HepG2 (cell line): ENCODE data around the gene SAMMSON. TPM values are rescaled to one million over a fixed set of nuclear protein-coding genes. Genes with fewer than 3 reads are reported as not detected.

Experiments used
- ATAC-seq: fragments of 200-7000 bp; cut with Tn5 transposase; 3 replicates; pipeline ENCODE4 v1.9.1; 2020; ENCODE audit warnings: mild to moderate bottlenecking, moderate library complexity
- BruUV-seq: library from RNA; stranded (reverse); fragments of 400-500 nt; replicated peaks from 2 replicates; lab custom pipeline; 2021; lab: Mats Ljungman, UMichigan
- CTCF ChIA-PET: fragments of 300-600 bp; formaldehyde crosslinking; extraction: SDS; loops from one replicate; lab custom pipeline; 2021; ENCODE audit warnings: low total read pairs, inconsistent platforms, low intra/inter-chr PET ratio; lab: Yijun Ruan, JAX
- POLR2A ChIA-PET: fragments of 350-600 bp; sonication (Branson Sonifier 250); formaldehyde crosslinking; loops from one replicate; lab custom pipeline; 2020; ENCODE audit warnings: antibody characterized with exemption, inconsistent platforms; lab: Yijun Ruan, JAX
- DNase-seq: peaks from one replicate; pipeline ENCODE4 v3.0.0-alpha.2; 2015; ENCODE audit warnings: low spot score
- FAIRE-seq: peaks from 3 replicates; lab custom pipeline; 2011; peaks lifted over from hg19 to GRCh38; lab: Jason Lieb, UNC
- H2AFZ ChIP-seq: one replicate; pipeline ENCODE4 v1.6.1; 2011; ENCODE audit warnings: low read length, inconsistent platforms
- H3K27ac ChIP-seq: fragments of 300-600 bp; 3 replicates; pipeline ENCODE4 v1.8.0; 2011; ENCODE audit warnings: mixed run types, mild to moderate bottlenecking, mixed read lengths, low read length, inconsistent platforms; ENCODE audit not compliant: insufficient read depth; ENCODE audit errors: extremely low read length
- H3K27me3 ChIP-seq, 2 experiments: fragments of 200-600 bp in 1 of 2; 2 replicates in 1 of 2; 3 replicates in 1 of 2; pipeline versions ENCODE4 v1.6.0 to v1.8.0; 2011; ENCODE audit warnings: low read length in 2 of 2, mild to moderate bottlenecking in 2 of 2, moderate library complexity in 2 of 2, inconsistent platforms in 1 of 2; ENCODE audit not compliant: insufficient read depth in 2 of 2, control insufficient read depth in 1 of 2
- H3K36me3 ChIP-seq, 2 experiments: fragments of 200-600 bp in 1 of 2; replicated peaks in 1 of 2; 2 replicates in 1 of 2; 3 replicates in 1 of 2; pipeline versions ENCODE4 v1.5.1 to v1.8.0; 2011; ENCODE audit warnings: low read length in 2 of 2, inconsistent platforms in 1 of 2; ENCODE audit not compliant: insufficient read depth in 2 of 2, control insufficient read depth in 1 of 2
- H3K4me1 ChIP-seq: 2 replicates; pipeline ENCODE4 v1.5.1; 2012; ENCODE audit warnings: low read length, inconsistent platforms; ENCODE audit not compliant: insufficient read depth
- H3K4me2 ChIP-seq: 2 replicates; pipeline ENCODE4 v1.6.0; 2011; ENCODE audit warnings: low read depth, low read length, inconsistent platforms
- H3K4me3 ChIP-seq, 3 experiments: fragments of 200-600 bp in 1 of 3; sonication (generic), shearing (Covaris generic) in 1 of 3; replicated peaks in 1 of 3; 2 replicates each; pipeline ENCODE4 v1.5.1; 2011 to 2016; ENCODE audit warnings: low read length in 3 of 3, inconsistent platforms in 2 of 3, low read depth in 2 of 3, mild to moderate bottlenecking in 2 of 3, control low read depth in 1 of 3, mixed read lengths in 1 of 3; ENCODE audit not compliant: insufficient read depth in 1 of 3
- H3K79me2 ChIP-seq: one replicate; pipeline ENCODE4 v1.6.1; 2011; ENCODE audit warnings: low read length, inconsistent platforms; ENCODE audit not compliant: insufficient read depth
- H3K9ac ChIP-seq: 2 replicates; pipeline ENCODE4 v1.6.0; 2011; ENCODE audit warnings: mild to moderate bottlenecking, low read depth, low read length, inconsistent platforms; ENCODE audit not compliant: insufficient read depth
- H3K9me3 ChIP-seq: 2 replicates; pipeline ENCODE4 v1.5.1; 2012; ENCODE audit warnings: mild to moderate bottlenecking, low read length
- H4K20me1 ChIP-seq: 2 replicates; pipeline ENCODE4 v1.6.0; 2011; ENCODE audit warnings: inconsistent platforms, mild to moderate bottlenecking, low read length, moderate library complexity; ENCODE audit not compliant: insufficient read depth
- FOXP1 ChIP-seq, 2 experiments: fragments of 450-650 bp in 1 of 2; IDR thresholded peaks; 2 replicates each; pipeline ENCODE4 v1.6.1; 2017 to 2018; ENCODE audit warnings: antibody characterized with exemption in 1 of 2
- GFI1 ChIP-seq: sonication (generic); formaldehyde crosslinking; IDR thresholded peaks from 2 replicates; pipeline ENCODE4 v1.5.0; 2020; ENCODE audit warnings: missing genetic modification reagents, mild to moderate bottlenecking, borderline replicate concordance
- JDP2 ChIP-seq: sonication (generic); formaldehyde crosslinking; IDR thresholded peaks from 2 replicates; pipeline ENCODE4 v1.8.1; 2022; ENCODE audit warnings: missing genetic modification reagents, borderline replicate concordance
- TEAD3 ChIP-seq: optimal IDR thresholded peaks from 2 replicates; pipeline ENCODE3; 2016; ENCODE audit warnings: borderline replicate concordance
- TP53 ChIP-seq: sonication (generic); formaldehyde crosslinking; conservative IDR thresholded peaks from 2 replicates; pipeline ENCODE4 v1.4.0; 2020; ENCODE audit warnings: missing genetic modification reagents
- ZNF839 ChIP-seq: sonication (generic); formaldehyde crosslinking; IDR thresholded peaks from 2 replicates; pipeline ENCODE4 v1.4.0; 2020; ENCODE audit warnings: missing genetic modification reagents, mild to moderate bottlenecking, borderline replicate concordance
- WGBS: methylation state at CpG from one replicate; pipeline ENCODE4 v1.1.6; 2017; ENCODE audit warnings: low lambda C conversion rate; 5-methylcytosine and 5-hydroxymethylcytosine counted together
- in situ Hi-C: cut with HindIII; loops from 2 replicates; pipeline ENCODE4 v1.10.0; 2017; ENCODE audit warnings: low pct_unique_long_range_greater_than_20kb; ENCODE audit not compliant: extremely low pct_ligation_motif_present
- intact Hi-C: fragments of 100-400 bp; cut with micrococcal nuclease; formaldehyde crosslinking; loops from one replicate; pipeline ENCODE4 v1.10.0; 2022; ENCODE audit not compliant: unreplicated experiment
- polyA plus RNA-seq, 8 experiments: library from polyadenylated mRNA; depleted of rRNA in 3 of 8; stranded (reverse) in 7 of 8; unstranded in 1 of 8; fragments of >200 nt; fragmentation: Illumina TruSeq in 4 of 8; extraction: Trizol in 4 of 8; gene quantifications; 2 replicates each; pipeline versions ENCODE4 v1.2.1 to v1.2.3, GENCODE V29; 2011 to 2016; ENCODE audit warnings: low read depth in 4 of 8, missing spikeins in 1 of 8, mixed read lengths in 1 of 8; ENCODE audit not compliant: insufficient read depth in 1 of 8
- total RNA-seq, 5 experiments: library from RNA; depleted of rRNA; stranded (reverse); fragments of >200 nt; fragmentation: Illumina TruSeq; extraction: Trizol; gene quantifications; 2 replicates each; pipeline ENCODE4 v1.2.3, GENCODE V29; 2016; ENCODE audit warnings: low read depth in 1 of 5
- TF ChIP-seq, protein P1 (sequence below): sonication (generic); formaldehyde crosslinking; IDR thresholded peaks from 2 replicates; pipeline ENCODE4 v1.5.0; 2020; ENCODE audit warnings: missing genetic modification reagents
- TF ChIP-seq, protein P2 (sequence below), 2 experiments: sonication (generic) in 1 of 2; formaldehyde crosslinking in 1 of 2; IDR thresholded peaks; 2 replicates each; pipeline versions ENCODE4 v1.4.0 to v1.6.1; 2016 to 2020; ENCODE audit warnings: borderline replicate concordance in 1 of 2, low read depth in 1 of 2, mild to moderate bottlenecking in 1 of 2, missing genetic modification reagents in 1 of 2
- TF ChIP-seq, protein P3 (sequence below): sonication (generic); formaldehyde crosslinking; IDR thresholded peaks from 2 replicates; pipeline ENCODE4 v1.4.0; 2020; ENCODE audit warnings: missing genetic modification reagents, mild to moderate bottlenecking, borderline replicate concordance
- TF ChIP-seq, protein P4 (sequence below): sonication (generic); formaldehyde crosslinking; conservative IDR thresholded peaks from 2 replicates; pipeline ENCODE4 v1.4.0; 2020; ENCODE audit warnings: mild to moderate bottlenecking, missing genetic modification reagents, moderate library complexity
- TF ChIP-seq, protein P5 (sequence below): sonication (generic); formaldehyde crosslinking; IDR thresholded peaks from 2 replicates; pipeline ENCODE4 v1.4.0; 2020; ENCODE audit warnings: missing genetic modification reagents

The SAMMSON gene
- total and polyA plus RNA-seq, 2 of the 13 experiments (the other 11 are each of a cell fraction or from before 2014, with no cell fraction given): not detected

DNA sequence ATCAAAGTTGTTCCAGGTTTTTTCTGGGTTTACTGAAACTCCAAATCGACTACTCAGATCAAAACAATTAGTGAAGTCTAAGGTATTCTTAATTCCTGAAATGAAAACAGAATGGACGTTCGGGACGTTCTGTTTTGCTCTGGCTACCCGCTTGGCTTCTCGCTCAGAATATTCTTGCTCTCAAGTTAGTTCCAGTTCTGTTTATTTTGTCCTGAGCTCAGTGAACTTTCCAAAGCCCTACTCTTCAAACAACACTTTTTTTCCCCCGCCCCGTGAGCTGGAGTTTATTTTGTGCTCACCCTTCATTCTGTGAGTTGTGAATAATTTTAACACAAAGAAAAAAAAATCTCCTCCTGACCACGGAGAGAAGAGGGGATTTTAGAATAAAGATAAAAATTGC is 72.6 kb downstream of the SAMMSON start:
- H3K4me1 ChIP-seq: peaks cover 19% of the 10 kb centered on the region
- FAIRE-seq (peak; percentile 63), DNase-seq (peak; percentile 30), ATAC-seq (peak; percentile 86)
- CTCF ChIA-PET: no interaction called here
- H3K79me2 ChIP-seq: no peaks in the 10 kb centered on the region
- no peaks in the 10 kb centered on the region for H3K36me3 ChIP-seq
- peak overlapping the region in 1 of 3 experiments; percentile 31; a peak in 2 of 6 replicates for H3K4me3 ChIP-seq
- no peaks in the 10 kb centered on the region for H3K9me3 ChIP-seq
- H2AFZ ChIP-seq: no peak overlapping the region
- H3K27me3 ChIP-seq: no peaks in the 10 kb centered on the region; a peak in 1 of 5 replicates
- in situ Hi-C loops: no loop called here
- under 1% methylated on average over 9 of the region's 9 CpGs for WGBS
- H3K4me2 ChIP-seq: peak overlapping the region; percentile 53
- no peak overlapping the region for H3K27ac ChIP-seq
- H4K20me1 ChIP-seq: no peaks in the 10 kb centered on the region
- intact Hi-C loops: no loop called here
- POLR2A ChIA-PET: no interaction called here
- BruUV-seq: no TSS peak
- TF ChIP-seq TP53 (CRISPR knock-in tag): no peak
- TF ChIP-seq, protein P1, sequence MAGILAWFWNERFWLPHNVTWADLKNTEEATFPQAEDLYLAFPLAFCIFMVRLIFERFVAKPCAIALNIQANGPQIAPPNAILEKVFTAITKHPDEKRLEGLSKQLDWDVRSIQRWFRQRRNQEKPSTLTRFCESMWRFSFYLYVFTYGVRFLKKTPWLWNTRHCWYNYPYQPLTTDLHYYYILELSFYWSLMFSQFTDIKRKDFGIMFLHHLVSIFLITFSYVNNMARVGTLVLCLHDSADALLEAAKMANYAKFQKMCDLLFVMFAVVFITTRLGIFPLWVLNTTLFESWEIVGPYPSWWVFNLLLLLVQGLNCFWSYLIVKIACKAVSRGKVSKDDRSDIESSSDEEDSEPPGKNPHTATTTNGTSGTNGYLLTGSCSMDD: no peak
- TF ChIP-seq GFI1 (CRISPR knock-in tag): 0 out of 2 replicates have a peak, but pooled peaks have one; percentile 37
- TF ChIP-seq ZNF839 (CRISPR knock-in tag): no peak
- TF ChIP-seq, protein P2, sequence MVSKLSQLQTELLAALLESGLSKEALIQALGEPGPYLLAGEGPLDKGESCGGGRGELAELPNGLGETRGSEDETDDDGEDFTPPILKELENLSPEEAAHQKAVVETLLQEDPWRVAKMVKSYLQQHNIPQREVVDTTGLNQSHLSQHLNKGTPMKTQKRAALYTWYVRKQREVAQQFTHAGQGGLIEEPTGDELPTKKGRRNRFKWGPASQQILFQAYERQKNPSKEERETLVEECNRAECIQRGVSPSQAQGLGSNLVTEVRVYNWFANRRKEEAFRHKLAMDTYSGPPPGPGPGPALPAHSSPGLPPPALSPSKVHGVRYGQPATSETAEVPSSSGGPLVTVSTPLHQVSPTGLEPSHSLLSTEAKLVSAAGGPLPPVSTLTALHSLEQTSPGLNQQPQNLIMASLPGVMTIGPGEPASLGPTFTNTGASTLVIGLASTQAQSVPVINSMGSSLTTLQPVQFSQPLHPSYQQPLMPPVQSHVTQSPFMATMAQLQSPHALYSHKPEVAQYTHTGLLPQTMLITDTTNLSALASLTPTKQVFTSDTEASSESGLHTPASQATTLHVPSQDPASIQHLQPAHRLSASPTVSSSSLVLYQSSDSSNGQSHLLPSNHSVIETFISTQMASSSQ (IDR thresholded peaks at IDR 0.05; ENCODE audit: low read depth): no peak
- TF ChIP-seq, protein P2 (CRISPR knock-in tag; IDR thresholded peaks at IDR 0.05; ENCODE audit: borderline replicate concordance): no peak
- no peak for TF ChIP-seq FOXP1 (IDR thresholded peaks at IDR 0.05)
- TF ChIP-seq FOXP1 (CRISPR knock-in tag; IDR thresholded peaks at IDR 0.05): peak; percentile 29; the same call in 1 of the 2 replicates
- TF ChIP-seq, protein P3, sequence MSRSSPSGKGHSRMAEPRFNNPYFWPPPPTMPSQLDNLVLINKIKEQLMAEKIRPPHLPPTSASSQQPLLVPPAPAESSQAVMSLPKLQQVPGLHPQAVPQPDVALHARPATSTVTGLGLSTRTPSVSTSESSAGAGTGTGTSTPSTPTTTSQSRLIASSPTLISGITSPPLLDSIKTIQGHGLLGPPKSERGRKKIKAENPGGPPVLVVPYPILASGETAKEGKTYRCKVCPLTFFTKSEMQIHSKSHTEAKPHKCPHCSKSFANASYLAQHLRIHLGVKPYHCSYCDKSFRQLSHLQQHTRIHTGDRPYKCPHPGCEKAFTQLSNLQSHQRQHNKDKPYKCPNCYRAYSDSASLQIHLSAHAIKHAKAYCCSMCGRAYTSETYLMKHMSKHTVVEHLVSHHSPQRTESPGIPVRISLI (CRISPR knock-in tag): peak; percentile 61; the same call in 1 of the 2 replicates
- TF ChIP-seq JDP2 (CRISPR knock-in tag): no peak
- TF ChIP-seq, protein P4, sequence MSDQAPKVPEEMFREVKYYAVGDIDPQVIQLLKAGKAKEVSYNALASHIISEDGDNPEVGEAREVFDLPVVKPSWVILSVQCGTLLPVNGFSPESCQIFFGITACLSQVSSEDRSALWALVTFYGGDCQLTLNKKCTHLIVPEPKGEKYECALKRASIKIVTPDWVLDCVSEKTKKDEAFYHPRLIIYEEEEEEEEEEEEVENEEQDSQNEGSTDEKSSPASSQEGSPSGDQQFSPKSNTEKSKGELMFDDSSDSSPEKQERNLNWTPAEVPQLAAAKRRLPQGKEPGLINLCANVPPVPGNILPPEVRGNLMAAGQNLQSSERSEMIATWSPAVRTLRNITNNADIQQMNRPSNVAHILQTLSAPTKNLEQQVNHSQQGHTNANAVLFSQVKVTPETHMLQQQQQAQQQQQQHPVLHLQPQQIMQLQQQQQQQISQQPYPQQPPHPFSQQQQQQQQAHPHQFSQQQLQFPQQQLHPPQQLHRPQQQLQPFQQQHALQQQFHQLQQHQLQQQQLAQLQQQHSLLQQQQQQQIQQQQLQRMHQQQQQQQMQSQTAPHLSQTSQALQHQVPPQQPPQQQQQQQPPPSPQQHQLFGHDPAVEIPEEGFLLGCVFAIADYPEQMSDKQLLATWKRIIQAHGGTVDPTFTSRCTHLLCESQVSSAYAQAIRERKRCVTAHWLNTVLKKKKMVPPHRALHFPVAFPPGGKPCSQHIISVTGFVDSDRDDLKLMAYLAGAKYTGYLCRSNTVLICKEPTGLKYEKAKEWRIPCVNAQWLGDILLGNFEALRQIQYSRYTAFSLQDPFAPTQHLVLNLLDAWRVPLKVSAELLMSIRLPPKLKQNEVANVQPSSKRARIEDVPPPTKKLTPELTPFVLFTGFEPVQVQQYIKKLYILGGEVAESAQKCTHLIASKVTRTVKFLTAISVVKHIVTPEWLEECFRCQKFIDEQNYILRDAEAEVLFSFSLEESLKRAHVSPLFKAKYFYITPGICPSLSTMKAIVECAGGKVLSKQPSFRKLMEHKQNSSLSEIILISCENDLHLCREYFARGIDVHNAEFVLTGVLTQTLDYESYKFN (CRISPR knock-in tag): 0 out of 2 replicates have a peak, but pooled peaks have one; percentile 27
- no peak for TF ChIP-seq TEAD3 (CRISPR knock-in tag)
- TF ChIP-seq, protein P5, sequence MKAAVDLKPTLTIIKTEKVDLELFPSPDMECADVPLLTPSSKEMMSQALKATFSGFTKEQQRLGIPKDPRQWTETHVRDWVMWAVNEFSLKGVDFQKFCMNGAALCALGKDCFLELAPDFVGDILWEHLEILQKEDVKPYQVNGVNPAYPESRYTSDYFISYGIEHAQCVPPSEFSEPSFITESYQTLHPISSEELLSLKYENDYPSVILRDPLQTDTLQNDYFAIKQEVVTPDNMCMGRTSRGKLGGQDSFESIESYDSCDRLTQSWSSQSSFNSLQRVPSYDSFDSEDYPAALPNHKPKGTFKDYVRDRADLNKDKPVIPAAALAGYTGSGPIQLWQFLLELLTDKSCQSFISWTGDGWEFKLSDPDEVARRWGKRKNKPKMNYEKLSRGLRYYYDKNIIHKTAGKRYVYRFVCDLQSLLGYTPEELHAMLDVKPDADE (CRISPR knock-in tag): no peak
- no peak overlapping the region for H3K9ac ChIP-seq
